Left ventricle myocardium inferior (tissue), 1 donor: Measurements from ENCODE around the gene AVPR1B. TPM values are rescaled to one million over a fixed set of nuclear protein-coding genes. Genes with fewer than 3 reads are reported as not detected.

Source experiments
- DNase-seq: peaks from one replicate; pipeline ENCODE4 v3.0.0-alpha.2; 2020
- H3K27ac ChIP-seq: fragments of 200-600 bp; replicated peaks from 2 replicates; pipeline ENCODE4 v1.8.0; 2021
- H3K27me3 ChIP-seq: fragments of 200-600 bp; 2 replicates; pipeline ENCODE4 v1.8.0; 2021; ENCODE audit warnings: low read depth
- H3K36me3 ChIP-seq: fragments of 200-600 bp; 2 replicates; pipeline ENCODE4 v1.8.0; 2021
- H3K4me1 ChIP-seq: fragments of 200-600 bp; 2 replicates; pipeline ENCODE4 v1.8.0; 2021
- H3K4me3 ChIP-seq: fragments of 200-600 bp; 2 replicates; pipeline ENCODE4 v1.8.0; 2021; ENCODE audit warnings: mild to moderate bottlenecking, moderate library complexity
- H3K9me3 ChIP-seq: fragments of 200-600 bp; replicated peaks from 2 replicates; pipeline ENCODE4 v1.8.0; 2021
- intact Hi-C: fragments of 100-400 bp; cut with micrococcal nuclease; formaldehyde crosslinking; loops from one replicate; pipeline ENCODE4 v1.11.0; 2022
- long read RNA-seq: library from polyadenylated mRNA; unstranded; transcript quantifications from one replicate; pipeline ENCODE4 v2.0.0, GENCODE V29; 2021
- total RNA-seq: library from RNA; stranded (reverse); fragmentation: NEBNext Ultra II Directional; extraction: Animal tissue kit (Norgen Biotek cat#: 25700); gene quantifications from one replicate; pipeline ENCODE4 v1.2.1, GENCODE V29; 2021
- TF ChIP-seq, protein P1 (sequence below): fragments of 200-600 bp; IDR thresholded peaks from 2 replicates; pipeline ENCODE4 v1.8.0; 2021; ENCODE audit warnings: antibody characterized with exemption, mild to moderate bottlenecking, borderline replicate concordance
- donor health status: DM: no; HTN: yes; CAD: no; lungs with severe emphysema.

Gene AVPR1B
- not detected for total RNA-seq
- long read RNA-seq = 0 reads

- Histone ChIP-seq H3K27me3 (peaks cover 10% of the 10 kb centered on the region), H3K9me3 (peaks cover 23% of the 10 kb centered on the region), H3K4me1 (peaks cover 14% of the 10 kb centered on the region), H3K27ac (no peak within 1 kb of the TSS), H3K4me3 (peak within 1 kb of the TSS; percentile 68), H3K36me3 (no peaks in the 10 kb centered on the region)
- peak; percentile 48 for DNase-seq
- intact Hi-C loops = no loop called here
- TF ChIP-seq, protein P1, sequence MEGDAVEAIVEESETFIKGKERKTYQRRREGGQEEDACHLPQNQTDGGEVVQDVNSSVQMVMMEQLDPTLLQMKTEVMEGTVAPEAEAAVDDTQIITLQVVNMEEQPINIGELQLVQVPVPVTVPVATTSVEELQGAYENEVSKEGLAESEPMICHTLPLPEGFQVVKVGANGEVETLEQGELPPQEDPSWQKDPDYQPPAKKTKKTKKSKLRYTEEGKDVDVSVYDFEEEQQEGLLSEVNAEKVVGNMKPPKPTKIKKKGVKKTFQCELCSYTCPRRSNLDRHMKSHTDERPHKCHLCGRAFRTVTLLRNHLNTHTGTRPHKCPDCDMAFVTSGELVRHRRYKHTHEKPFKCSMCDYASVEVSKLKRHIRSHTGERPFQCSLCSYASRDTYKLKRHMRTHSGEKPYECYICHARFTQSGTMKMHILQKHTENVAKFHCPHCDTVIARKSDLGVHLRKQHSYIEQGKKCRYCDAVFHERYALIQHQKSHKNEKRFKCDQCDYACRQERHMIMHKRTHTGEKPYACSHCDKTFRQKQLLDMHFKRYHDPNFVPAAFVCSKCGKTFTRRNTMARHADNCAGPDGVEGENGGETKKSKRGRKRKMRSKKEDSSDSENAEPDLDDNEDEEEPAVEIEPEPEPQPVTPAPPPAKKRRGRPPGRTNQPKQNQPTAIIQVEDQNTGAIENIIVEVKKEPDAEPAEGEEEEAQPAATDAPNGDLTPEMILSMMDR = peak; percentile 18
Observed at GRCh38 chr1:206117151-206117948, at the start of gene AVPR1B. AVPR1B (minus strand) TSS chr1:206117388; CDS start chr1:206116890, 498 bp downstream.

- TF ChIP-seq, protein P1 = no peak
- H3K36me3 ChIP-seq = no peaks in the 10 kb centered on the region
- H3K27ac ChIP-seq = no peak overlapping the region
- H3K9me3 ChIP-seq = no peaks in the 10 kb centered on the region
- DNase-seq = no peak
- no peak overlapping the region for H3K4me3 ChIP-seq
- H3K4me1 ChIP-seq = no peaks in the 10 kb centered on the region
- intact Hi-C loops = no loop called here
- H3K27me3 ChIP-seq = peaks cover 19% of the 10 kb centered on the region
Observed at GRCh38 chr1:206145771-206146290, 28.6 kb upstream of the AVPR1B start.

- H3K36me3 ChIP-seq = no peaks in the 10 kb centered on the region
- H3K27ac ChIP-seq = no peak overlapping the region
- H3K4me1 ChIP-seq = no peaks in the 10 kb centered on the region
- no peak overlapping the region for H3K4me3 ChIP-seq
- no peak for DNase-seq
- H3K27me3 ChIP-seq = peaks cover 19% of the 10 kb centered on the region
- H3K9me3 ChIP-seq = no peaks in the 10 kb centered on the region
- intact Hi-C loops = no loop called here
- TF ChIP-seq, protein P1 = no peak
Observed at GRCh38 chr1:206144605-206145004, 27.4 kb upstream of the AVPR1B start.

GRCh38 chr1:206143537-206144172 lies 26.5 kb upstream of the AVPR1B start:
- peaks cover 19% of the 10 kb centered on the region for H3K27me3 ChIP-seq
- H3K4me1 ChIP-seq = no peaks in the 10 kb centered on the region
- H3K27ac ChIP-seq = no peak overlapping the region
- no peak for DNase-seq
- H3K9me3 ChIP-seq = no peaks in the 10 kb centered on the region
- no peak overlapping the region for H3K4me3 ChIP-seq
- intact Hi-C loops = no loop called here
- TF ChIP-seq, protein P1 = no peak
- H3K36me3 ChIP-seq = no peaks in the 10 kb centered on the region

DNA sequence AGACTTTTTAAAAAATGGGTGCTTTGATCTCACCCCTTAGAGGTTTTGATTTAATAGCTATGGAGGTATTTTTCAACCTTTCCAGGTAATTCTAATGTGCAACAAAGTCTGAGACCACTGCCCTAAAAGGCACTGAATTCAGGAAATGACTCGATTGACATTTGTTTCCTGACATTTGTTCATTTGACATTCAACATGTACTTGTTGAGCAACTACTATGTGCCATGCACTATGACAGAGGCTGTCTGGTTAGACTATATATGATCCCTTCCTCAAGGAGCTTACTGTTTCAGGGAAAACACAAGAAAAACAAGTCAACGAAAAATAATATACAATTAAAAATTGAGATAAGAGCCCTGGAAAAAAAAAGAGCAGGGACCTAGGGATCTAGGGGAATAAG lies 25.6 kb upstream of the AVPR1B start:
- no peak overlapping the region for H3K4me3 ChIP-seq
- DNase-seq = no peak
- TF ChIP-seq, protein P1 = no peak
- no peaks in the 10 kb centered on the region for H3K9me3 ChIP-seq
- peaks cover 19% of the 10 kb centered on the region for H3K27me3 ChIP-seq
- H3K4me1 ChIP-seq = no peaks in the 10 kb centered on the region
- intact Hi-C loops = no loop called here
- no peak overlapping the region for H3K27ac ChIP-seq
- no peaks in the 10 kb centered on the region for H3K36me3 ChIP-seq
